LHCN-M2 (cell line): Measurements from ENCODE around the gene OR4D9. TPM values are rescaled to one million over a fixed set of nuclear protein-coding genes. Genes with fewer than 3 reads are reported as not detected.
"Not testable (repeated sequence)": the region's sequence is repeated elsewhere in the genome, so short reads cannot be mapped to it uniquely, and the experiment has no call there.

ENCODE experiments used
- DNase-seq: peaks from one replicate; pipeline ENCODE4 v3.0.0-alpha.2; 2012; ENCODE audit warnings: low read depth
- polyA plus RNA-seq: library from polyadenylated mRNA; unstranded; fragments of >200 nt; gene quantifications from one replicate; pipeline ENCODE4 v1.2.1, GENCODE V29; 2012; ENCODE audit warnings: missing spikeins
- total RNA-seq: library from RNA; depleted of rRNA; stranded (reverse); fragments of >200 nt; gene quantifications from 2 replicates; pipeline ENCODE4 v1.2.3, GENCODE V29; 2014; rRNA removed

The OR4D9 gene
- total RNA-seq: not detected in 2 replicates
- polyA plus RNA-seq: not detected

DNA sequence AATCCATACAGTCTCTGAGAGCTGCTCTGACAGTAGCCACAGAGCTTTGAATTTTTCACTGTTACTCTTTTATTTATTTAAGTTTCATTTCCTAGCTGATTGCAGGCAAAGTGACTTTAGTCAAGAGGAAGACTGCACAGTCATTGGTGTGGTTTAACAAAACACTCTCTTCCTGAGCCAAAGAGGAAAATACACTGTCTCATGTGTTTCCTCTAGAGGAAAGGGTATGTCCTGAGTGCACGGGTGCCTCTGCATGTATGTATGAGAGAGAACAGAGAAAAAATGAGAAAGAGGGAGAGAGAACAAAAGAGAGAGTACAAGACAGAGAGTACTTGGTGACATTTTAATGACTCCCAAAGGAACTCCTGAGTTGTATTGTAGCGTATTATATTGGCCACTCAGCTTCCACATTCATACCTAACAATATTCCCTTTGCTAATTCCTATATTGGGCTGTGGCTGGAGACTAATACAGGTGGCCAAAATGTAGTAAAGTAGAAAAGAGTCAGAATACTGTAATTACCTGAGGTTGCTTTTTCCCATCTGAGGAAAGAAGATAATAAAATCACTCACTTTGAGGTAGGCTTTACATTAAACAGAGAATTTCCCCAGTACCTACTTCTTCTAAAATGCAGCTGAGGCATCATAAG lies at the start of gene OR4D9:
TSS of gene OR4D9 (plus strand) at position 599 of the 649 bp plus-strand sequence. CDS start 3,374 bp downstream, outside the sequence.
- no peak for DNase-seq

GRCh38 chr11:59463190-59463641 lies 48.1 kb upstream of the OR4D9 start:
- DNase-seq: peak; percentile 3

DNA sequence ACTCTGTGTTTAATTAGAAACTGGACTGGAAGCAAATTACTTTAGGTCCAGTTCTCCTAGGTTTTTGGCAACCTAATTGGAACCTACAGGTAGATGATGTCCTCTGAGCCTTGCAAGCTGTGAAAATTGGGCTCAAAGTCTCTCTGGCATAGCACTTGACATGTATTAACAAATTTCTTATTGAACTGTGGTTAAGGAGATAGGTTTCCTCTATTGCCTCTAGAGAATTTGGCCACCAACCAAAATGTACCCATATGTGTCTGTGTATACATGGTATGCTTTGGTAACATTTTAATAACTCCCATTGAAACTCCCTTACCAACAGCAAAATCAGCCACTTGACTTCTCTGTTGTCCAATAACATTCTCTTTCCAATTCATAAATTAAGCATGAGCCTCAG lies 38.3 kb upstream of the OR4D9 start, which contains the start of gene OR4D10:
TSS of gene OR4D10 (plus strand) at position 301 of the 400 bp plus-strand sequence. CDS start 4,115 bp downstream, outside the sequence.
- no peak for DNase-seq

GRCh38 chr11:59475176-59475575 lies 36.2 kb upstream of the OR4D9 start:
- no peak for DNase-seq

DNA sequence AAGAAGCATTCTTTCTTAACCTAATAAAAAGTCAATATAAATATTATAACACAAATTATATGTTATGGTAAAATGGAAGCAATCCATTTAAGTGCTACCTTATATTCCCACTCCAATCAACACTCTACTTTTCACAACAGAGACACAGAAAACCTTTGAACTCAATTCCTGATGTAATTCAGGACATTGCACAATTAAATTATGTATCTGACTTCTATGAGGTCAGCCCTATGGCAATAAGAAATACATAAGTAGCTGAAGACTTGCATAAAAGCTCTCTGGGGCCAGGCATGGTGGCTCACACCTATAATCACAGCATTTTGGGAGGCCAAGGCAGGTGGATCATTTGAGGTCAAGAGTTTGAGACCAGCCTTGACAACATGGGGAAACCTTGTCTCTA lies 31.4 kb upstream of the OR4D9 start:
- DNase-seq: no peak

GRCh38 chr11:59480359-59480758 lies 31.0 kb upstream of the OR4D9 start:
- DNase-seq: no peak

GRCh38 chr11:59501931-59502330 lies 9.4 kb upstream of the OR4D9 start:
- DNase-seq: peak; percentile 3

GRCh38 chr11:59503276-59503675 lies 8.1 kb upstream of the OR4D9 start, which contains the start of gene OR4D11:
Gene OR4D11, plus strand, starts transcription at chr11:59503576. Its CDS starts 0 bp downstream, at chr11:59503576.
- DNase-seq: no peak

DNA sequence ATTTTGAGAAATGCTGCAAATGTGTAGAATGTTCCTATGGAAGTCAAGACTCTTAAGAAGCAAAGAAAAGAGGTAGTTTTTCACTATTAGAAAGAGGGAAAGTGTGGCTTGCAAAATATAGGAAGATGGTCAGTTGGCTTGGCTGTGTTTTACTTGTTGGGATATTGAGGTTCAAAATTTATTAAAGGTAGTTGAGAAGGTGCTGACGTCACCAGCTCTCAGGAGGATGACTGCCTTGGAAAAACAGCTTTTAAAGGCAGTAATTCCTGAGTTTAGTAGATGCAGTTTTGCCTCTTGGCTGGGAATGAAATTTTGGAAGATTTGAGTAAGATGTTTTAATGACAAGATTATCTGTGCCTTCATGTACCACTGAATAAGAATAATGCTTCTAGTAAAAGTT lies 336 bp downstream of the OR4D9 start:
- no peak for DNase-seq

DNA sequence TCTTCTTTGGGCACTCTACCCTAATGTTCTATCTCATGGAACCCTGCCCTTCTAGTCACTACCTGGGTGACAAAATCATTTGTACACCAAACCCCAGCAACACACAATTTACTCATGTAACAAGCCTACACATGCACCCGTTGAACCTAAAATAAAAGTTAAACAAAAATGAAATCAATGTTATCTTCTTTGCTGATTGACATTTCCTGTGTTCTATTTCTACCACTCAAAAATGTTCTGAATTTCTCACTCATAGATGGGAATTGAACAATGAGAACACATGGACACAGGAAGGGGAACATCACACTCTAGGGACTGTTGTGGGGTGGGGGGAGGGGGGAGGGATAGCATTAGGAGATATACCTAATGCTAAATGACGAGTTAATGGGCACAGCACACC lies 8.8 kb downstream of the OR4D9 start:
- not testable (repeated sequence) for DNase-seq

- DNase-seq: no peak
These were observed 9.4 kb downstream of the OR4D9 start for GRCh38 chr11:59520741-59521140.

GRCh38 chr11:59523541-59523940 lies 12.2 kb downstream of the OR4D9 start:
- no peak for DNase-seq

DNA sequence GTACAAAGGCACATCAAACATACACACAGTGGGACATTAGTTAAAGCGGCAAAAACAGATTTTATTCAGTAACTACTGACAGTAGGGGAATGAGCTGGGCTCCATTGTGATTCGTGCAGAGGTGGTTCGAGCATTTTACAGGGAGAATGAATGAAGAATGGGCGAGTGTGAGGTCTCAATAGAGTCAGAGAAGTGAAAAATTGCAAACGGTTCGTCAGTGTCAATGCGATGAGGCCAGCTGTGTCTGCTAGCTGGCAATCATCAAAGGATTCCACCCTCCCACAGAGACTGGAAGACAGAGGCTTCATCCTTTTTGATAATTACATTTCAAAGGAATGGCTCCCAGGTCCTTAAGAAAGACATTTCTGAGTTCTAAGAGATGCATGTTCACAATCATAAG lies 17.4 kb downstream of the OR4D9 start:
- no peak for DNase-seq

GRCh38 chr11:59532620-59533019 lies 21.3 kb downstream of the OR4D9 start:
- DNase-seq: no peak

DNA sequence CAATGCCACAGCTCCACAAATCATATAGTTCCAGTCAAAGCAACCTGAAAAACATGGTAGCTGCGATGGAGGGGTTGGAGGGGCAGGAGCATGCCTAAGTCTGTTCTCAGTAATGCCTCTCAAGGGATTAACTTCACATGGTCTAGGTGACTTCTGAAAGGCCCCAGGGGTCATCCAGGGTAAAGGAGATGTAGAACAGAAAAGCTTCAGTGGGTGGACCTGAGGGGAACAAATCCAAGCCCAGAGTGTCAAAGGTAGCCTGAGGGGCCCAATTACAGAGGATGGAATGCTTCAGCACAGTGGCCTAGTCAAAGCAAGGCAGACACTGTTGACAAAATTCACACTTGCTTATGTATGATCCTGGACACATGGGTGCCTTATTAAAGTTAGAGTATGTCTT lies 23.3 kb downstream of the OR4D9 start:
- DNase-seq: no peak

DNA sequence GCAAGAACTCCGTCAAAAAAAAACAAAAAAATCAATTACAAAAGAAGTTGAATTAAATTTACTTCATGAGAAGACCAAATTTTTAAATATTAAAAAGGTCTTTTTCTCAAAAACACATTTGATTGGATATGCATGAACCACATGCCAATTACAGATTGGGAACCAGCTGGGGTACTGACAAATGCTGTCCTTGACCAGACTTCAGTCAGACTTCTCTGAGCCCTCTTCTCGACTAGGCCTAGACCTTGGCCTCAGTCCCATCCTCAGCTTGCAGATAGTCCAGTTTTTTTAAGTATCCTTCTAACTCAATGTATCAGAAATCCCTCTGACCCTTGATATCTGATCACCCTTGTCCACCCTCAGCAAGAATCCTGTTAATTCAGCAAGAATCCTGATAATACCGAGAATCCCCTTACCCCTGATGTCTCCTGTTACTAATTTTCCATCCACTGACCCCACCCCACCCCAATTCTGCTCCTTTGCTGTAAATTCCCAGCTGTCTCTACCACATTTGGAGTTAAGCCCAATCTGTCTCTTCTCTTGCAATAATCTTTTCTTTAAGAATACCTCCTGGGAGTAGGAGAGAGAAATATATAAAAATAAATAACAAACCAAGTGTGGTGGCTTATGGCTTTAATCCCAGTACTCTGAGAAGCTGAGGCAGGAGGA lies 30.9 kb downstream of the OR4D9 start:
- DNase-seq: no peak

- DNase-seq: not testable (repeated sequence)
These were observed 32.4 kb downstream of the OR4D9 start for GRCh38 chr11:59543713-59544112.

- no peak for DNase-seq
These were observed 33.5 kb downstream of the OR4D9 start for GRCh38 chr11:59544869-59545178.

DNA sequence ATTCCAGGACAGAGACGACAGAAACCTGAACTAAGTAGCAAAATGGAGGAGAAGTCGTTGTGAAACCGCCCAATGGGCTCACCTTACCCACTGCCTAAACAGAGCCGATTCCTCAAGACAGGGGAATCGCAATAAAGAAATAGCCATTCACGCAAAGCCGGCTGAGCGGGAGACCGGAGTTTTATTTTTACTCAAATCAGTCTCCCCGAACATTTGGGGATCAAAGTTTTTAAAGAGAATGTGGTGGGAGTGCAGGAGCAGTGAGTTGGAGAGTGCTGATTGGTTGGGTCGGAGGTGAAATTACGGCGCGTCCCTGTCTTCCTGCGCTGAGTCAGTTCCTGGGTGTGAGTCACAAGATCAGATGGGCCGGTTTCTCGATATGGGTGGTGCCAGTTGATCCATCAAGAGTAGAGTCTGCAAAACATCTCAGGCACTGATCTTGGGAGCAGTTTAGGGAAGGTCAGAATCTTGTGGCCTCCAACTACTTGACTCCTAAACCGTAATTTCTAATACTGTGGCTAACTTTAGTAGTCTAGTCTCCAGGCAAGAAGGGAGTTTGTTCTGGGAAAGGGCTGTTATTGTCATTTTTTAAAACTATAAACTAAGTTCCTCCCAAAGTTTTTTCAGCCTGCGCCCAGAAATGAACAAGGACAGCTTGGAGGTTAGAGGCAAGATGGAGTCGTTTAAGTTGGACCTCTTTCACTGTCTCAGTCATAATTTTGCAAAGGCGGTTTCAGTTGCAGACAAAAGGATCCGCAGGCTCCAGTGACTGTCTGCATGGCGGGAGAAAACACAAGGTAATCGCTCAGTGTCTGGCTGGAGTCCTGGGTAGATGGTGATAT lies 34.1 kb downstream of the OR4D9 start:
- no peak for DNase-seq

DNA sequence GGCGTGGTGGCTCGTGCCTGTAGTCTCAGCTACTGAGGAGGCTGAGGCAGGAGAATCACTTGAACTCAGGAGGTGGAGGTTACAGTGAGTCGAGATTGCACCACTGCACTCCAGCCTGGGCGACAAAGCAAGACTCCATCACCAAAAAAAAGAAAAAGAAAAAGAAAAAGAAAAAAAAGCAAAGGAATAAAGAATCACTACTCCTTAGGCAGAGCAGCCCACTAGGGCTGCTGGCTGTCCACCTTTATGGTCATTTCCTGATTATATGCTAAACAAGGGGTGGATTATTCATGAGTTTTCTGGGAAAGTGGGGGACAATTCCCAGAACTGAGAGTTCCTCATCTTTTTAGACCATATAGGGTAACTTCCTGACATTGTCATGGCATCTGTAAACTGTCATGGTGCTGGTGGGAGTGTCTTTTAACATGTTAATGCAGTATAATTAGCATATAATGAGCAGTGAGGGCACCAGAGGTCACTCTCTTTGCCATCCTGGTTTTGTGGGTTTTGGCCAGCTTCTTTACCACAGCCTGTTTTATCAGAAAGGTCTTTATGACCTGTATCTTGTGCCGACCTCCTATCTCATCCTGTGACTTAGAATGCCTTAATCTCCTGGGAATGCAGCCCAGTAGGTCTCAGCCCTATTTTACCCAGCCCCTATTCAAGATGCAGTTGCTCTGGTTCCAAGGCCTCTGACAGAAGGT lies 36.4 kb downstream of the OR4D9 start:
- not testable (repeated sequence) for DNase-seq

GRCh38 chr11:59548309-59548656 lies 36.9 kb downstream of the OR4D9 start:
- no peak for DNase-seq
